GM19452 (cell line): ENCODE results near the gene PIGBOS1.

Experiments
- ATAC-seq: cut with Tn5 transposase; IDR thresholded peaks from one replicate; pipeline ENCODE4 v1.9.1; 2021; ENCODE audit not compliant: unreplicated experiment

The PIGBOS1 gene

DNA sequence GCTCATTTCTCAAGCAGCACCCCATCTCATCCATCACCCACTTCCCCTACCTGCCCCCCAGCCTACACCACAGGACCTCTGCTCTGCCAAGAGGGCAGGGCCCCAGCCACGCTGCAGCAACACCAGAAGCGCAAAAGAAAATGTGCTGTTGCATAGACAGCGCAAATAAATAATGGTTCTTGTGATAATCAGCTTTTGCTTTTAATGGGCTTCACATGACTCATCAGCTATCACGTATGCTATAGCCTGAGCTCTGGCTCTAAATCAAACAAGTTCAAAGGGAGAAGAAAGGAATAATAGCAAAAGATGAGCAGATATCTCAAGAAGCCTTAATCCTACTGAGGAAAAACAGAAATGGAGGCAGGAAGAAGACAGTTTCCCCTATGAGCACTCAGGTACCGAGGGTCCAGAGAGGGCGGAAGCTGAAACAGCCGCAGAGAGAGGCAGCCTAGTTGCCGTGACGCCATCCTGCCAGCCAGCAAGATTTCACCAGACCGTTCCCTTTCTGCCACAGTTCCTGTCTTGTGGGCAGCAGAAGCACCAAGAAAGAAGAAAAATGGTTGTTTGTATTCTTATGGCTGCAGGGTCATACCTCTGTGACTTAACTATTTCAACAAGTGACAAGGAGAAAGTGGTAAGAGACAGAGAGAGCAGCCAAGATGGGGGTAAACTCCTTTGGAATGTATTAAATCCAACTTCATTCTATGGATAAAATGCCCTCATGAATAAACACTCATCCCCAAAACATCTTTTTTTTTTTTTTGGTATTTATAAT lies 51.3 kb downstream of the PIGBOS1 start:
- peak; percentile 92 for ATAC-seq
